ENCODE measurements around the gene HAUS6.

Gene HAUS6

GRCh38 chr9:19113964-19114679, 11.4 kb upstream of the HAUS6 start:
- no peak for TF ChIP-seq CTCF (IDR thresholded peaks at IDR 0.05)

- no peak for TF ChIP-seq CTCF (IDR thresholded peaks at IDR 0.05)
Measured at GRCh38 chr9:19108038-19108437, 5.3 kb upstream of the HAUS6 start.

- no peak for TF ChIP-seq CTCF (IDR thresholded peaks at IDR 0.05)
Measured at GRCh38 chr9:19104515-19105282, 2.0 kb upstream of the HAUS6 start.

GRCh38 chr9:19102181-19102630, 498 bp downstream of the HAUS6 start:
- TF ChIP-seq CTCF (IDR thresholded peaks at IDR 0.05) = no peak

GRCh38 chr9:19101203-19101602, 1.5 kb downstream of the HAUS6 start:
- TF ChIP-seq CTCF (IDR thresholded peaks at IDR 0.05) = no peak

- no peak for TF ChIP-seq CTCF (IDR thresholded peaks at IDR 0.05)
Measured at GRCh38 chr9:19087106-19088000, 15.4 kb downstream of the HAUS6 start.

- TF ChIP-seq CTCF (IDR thresholded peaks at IDR 0.05) = peak; percentile 50
Measured at GRCh38 chr9:19085295-19085694, 17.4 kb downstream of the HAUS6 start.
